SU-DHL-6 (cell line): ENCODE measurements around the gene RBBP4.
"Not testable (repeated sequence)": the region's sequence is repeated elsewhere in the genome, so short reads cannot be mapped to it uniquely, and the experiment has no call there.

Source experiments
- H2AFZ ChIP-seq: fragments of 200-600 bp; sonication (generic); 2 replicates; pipeline ENCODE4 v1.6.1; 2014; ENCODE audit warnings: low read depth, mild to moderate bottlenecking, moderate library complexity, mixed read lengths, antibody characterized with exemption, low read length; ENCODE audit not compliant: severe bottlenecking
- H3F3A ChIP-seq: fragments of 200-600 bp; shearing (Covaris generic); 2 replicates; pipeline ENCODE4 v1.6.0; 2016; ENCODE audit warnings: antibody characterized with exemption, mild to moderate bottlenecking; ENCODE audit not compliant: insufficient read depth
- H3K27ac ChIP-seq: fragments of 200-600 bp; sonication (generic); 2 replicates; pipeline ENCODE4 v1.5.1; 2016; ENCODE audit warnings: low read depth, mild to moderate bottlenecking, low read length, moderate library complexity, mixed read lengths
- H3K27me3 ChIP-seq: fragments of 200-600 bp; sonication (generic), shearing (Covaris generic); 2 replicates; pipeline ENCODE4 v1.6.0; 2014; ENCODE audit warnings: mild to moderate bottlenecking, low read length
- H3K36me3 ChIP-seq: fragments of 200-600 bp; sonication (generic); 2 replicates; pipeline ENCODE4 v1.6.1; 2014; ENCODE audit warnings: mild to moderate bottlenecking, low read length, mixed read lengths
- H3K4me2 ChIP-seq: fragments of 300-600, 200-600 bp; shearing (Covaris generic), sonication (generic); 2 replicates; pipeline ENCODE4 v1.6.0; 2014; ENCODE audit warnings: low read length, low read depth, mild to moderate bottlenecking; ENCODE audit not compliant: poor library complexity, severe bottlenecking
- H3K4me3 ChIP-seq: fragments of 200-600 bp; sonication (generic); 2 replicates; pipeline ENCODE4 v1.5.1; 2014; ENCODE audit warnings: antibody characterized with exemption, low read length, mild to moderate bottlenecking, mixed read lengths; ENCODE audit not compliant: insufficient read depth, poor library complexity, severe bottlenecking
- H3K79me2 ChIP-seq: fragments of 200-600 bp; sonication (generic); 2 replicates; pipeline ENCODE4 v1.6.1; 2014; ENCODE audit warnings: mild to moderate bottlenecking, low read length, moderate library complexity; ENCODE audit not compliant: insufficient read depth
- H3K9ac ChIP-seq: fragments of 200-600 bp; sonication (generic); 2 replicates; pipeline ENCODE4 v1.7.0; 2014; ENCODE audit warnings: mild to moderate bottlenecking, low read length
- H3K9me2 ChIP-seq: fragments of 200-600 bp; sonication (generic); replicated peaks from 2 replicates; pipeline ENCODE4 v1.6.1; 2014; ENCODE audit warnings: low read length; ENCODE audit not compliant: insufficient read depth
- H3K9me3 ChIP-seq: fragments of 200-600 bp; sonication (generic); 2 replicates; pipeline ENCODE4 v1.6.1; 2014; ENCODE audit warnings: low read length, mixed read lengths; ENCODE audit not compliant: insufficient read depth
- H4K20me1 ChIP-seq: fragments of 200-600 bp; sonication (generic); 2 replicates; pipeline ENCODE4 v1.6.1; 2014; ENCODE audit warnings: low read depth, mild to moderate bottlenecking, antibody characterized with exemption, low read length, moderate library complexity, mixed read lengths
- CTCF ChIP-seq: fragments of 200-600 bp; sonication (generic); IDR thresholded peaks from one replicate; pipeline ENCODE4 v1.5.1; 2017; ENCODE audit warnings: antibody characterized with exemption, mild to moderate bottlenecking, low read length, moderate library complexity; ENCODE audit not compliant: insufficient read depth, poor library complexity, severe bottlenecking
- EZH2phosphoT487 ChIP-seq: fragments of 200-600 bp; sonication (generic), shearing (Covaris generic); conservative IDR thresholded peaks from 2 replicates; pipeline ENCODE4 v1.6.1; 2018; ENCODE audit warnings: mild to moderate bottlenecking, antibody characterized with exemption, low read length, moderate library complexity, mixed read lengths

RBBP4 gene

GRCh38 chr1:32693455-32694174 lies 42.6 kb downstream of the RBBP4 start:
- Histone ChIP-seq H3K79me2 (no peaks in the 10 kb centered on the region), H3K27ac (no peak overlapping the region), H3K27me3 (no peaks in the 10 kb centered on the region), H3K9me3 (no peaks in the 10 kb centered on the region), H3K36me3 (no peaks in the 10 kb centered on the region), H2AFZ (no peak overlapping the region), H3K4me3 (no peak overlapping the region), H3K4me2 (no peak overlapping the region), H3F3A (no peaks in the 10 kb centered on the region), H3K9ac (no peak overlapping the region), H3K9me2 (no peaks in the 10 kb centered on the region), H4K20me1 (no peaks in the 10 kb centered on the region)
- TF ChIP-seq EZH2phosphoT487 (no peak), CTCF (no peak)

GRCh38 chr1:32695098-32695904 lies 44.3 kb downstream of the RBBP4 start:
- H3K4me3 ChIP-seq, result no peak overlapping the region
- TF ChIP-seq EZH2phosphoT487, result no peak
- no peak for TF ChIP-seq CTCF
- no peaks in the 10 kb centered on the region for H3K79me2 ChIP-seq
- no peak overlapping the region for H3K9ac ChIP-seq
- H3K9me3 ChIP-seq, result no peaks in the 10 kb centered on the region
- no peaks in the 10 kb centered on the region for H3K36me3 ChIP-seq
- H3K9me2 ChIP-seq, result no peaks in the 10 kb centered on the region
- no peaks in the 10 kb centered on the region for H3F3A ChIP-seq
- H4K20me1 ChIP-seq, result no peaks in the 10 kb centered on the region
- H3K27ac ChIP-seq, result no peak overlapping the region
- H2AFZ ChIP-seq, result no peak overlapping the region
- no peaks in the 10 kb centered on the region for H3K27me3 ChIP-seq
- H3K4me2 ChIP-seq, result no peak overlapping the region

- Histone ChIP-seq H3K4me3 (no peak overlapping the region), H2AFZ (no peak overlapping the region), H3K79me2 (no peaks in the 10 kb centered on the region), H3K27ac (no peak overlapping the region), H3K9me3 (no peaks in the 10 kb centered on the region), H3K27me3 (no peaks in the 10 kb centered on the region), H3K36me3 (no peaks in the 10 kb centered on the region), H3F3A (no peaks in the 10 kb centered on the region), H3K9ac (no peak overlapping the region), H4K20me1 (no peaks in the 10 kb centered on the region), H3K9me2 (no peaks in the 10 kb centered on the region), H3K4me2 (no peak overlapping the region)
- TF ChIP-seq EZH2phosphoT487 (no peak), CTCF (no peak)
Measured at GRCh38 chr1:32696041-32696440, 45.0 kb downstream of the RBBP4 start.

GRCh38 chr1:32696996-32697395 lies 46.0 kb downstream of the RBBP4 start:
- not testable (repeated sequence) for H3K9me2 ChIP-seq, H3K4me3 ChIP-seq, H3K27me3 ChIP-seq, H3K27ac ChIP-seq, H3K9ac ChIP-seq, H3K9me3 ChIP-seq, H3K4me2 ChIP-seq, H4K20me1 ChIP-seq, H3F3A ChIP-seq, H3K36me3 ChIP-seq, H3K79me2 ChIP-seq, H2AFZ ChIP-seq
